GM19328 (cell line): ENCODE data around the gene KICS2.
"Not testable (repeated sequence)": the region's sequence is repeated elsewhere in the genome, so short reads cannot be mapped to it uniquely, and the experiment has no call there.

Source experiments
- ATAC-seq: cut with Tn5 transposase; IDR thresholded peaks from one replicate; pipeline ENCODE4 v1.9.1; 2021; ENCODE audit warnings: mild to moderate bottlenecking, moderate library complexity; ENCODE audit not compliant: unreplicated experiment

Gene KICS2

DNA sequence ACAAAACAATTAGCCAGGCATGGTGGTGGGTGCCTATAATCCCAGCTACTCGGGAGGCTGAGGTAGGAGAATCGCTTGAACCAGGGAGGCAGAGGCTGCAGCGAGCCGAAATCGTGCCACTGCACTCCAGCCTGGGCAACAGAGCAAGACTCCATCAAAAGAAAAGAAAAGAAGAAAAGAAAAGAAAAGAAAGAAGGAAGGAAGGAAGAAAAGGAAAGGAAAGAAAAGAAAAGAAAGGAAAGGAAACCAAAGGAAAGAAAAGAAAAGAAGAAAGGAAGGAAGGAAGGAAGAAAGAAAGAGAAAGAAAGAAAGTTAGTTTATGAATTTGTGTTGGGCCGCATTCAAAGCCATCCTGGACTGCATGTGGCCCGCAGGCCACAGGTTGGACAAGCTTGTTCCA, 4.5 kb downstream of the KICS2 start:
- not testable (repeated sequence) for ATAC-seq

DNA sequence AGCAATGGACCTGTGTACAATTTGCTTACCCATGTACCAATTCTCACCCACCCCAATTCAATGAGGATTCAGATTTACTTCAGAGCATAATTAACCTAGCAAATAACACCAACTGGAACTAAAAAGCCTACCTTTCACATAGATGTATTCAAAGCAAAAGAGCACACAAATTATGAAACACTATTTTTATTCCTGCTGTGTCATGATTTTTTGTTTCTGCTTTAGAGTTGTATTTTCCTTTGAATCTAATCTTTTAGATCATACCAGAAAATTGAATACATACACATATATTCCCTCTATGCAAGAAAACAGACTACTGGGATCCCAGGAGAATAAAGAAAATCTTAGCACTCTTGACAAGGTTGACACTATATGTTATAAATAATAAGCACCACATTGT, 5.9 kb downstream of the KICS2 start:
- no peak for ATAC-seq

DNA sequence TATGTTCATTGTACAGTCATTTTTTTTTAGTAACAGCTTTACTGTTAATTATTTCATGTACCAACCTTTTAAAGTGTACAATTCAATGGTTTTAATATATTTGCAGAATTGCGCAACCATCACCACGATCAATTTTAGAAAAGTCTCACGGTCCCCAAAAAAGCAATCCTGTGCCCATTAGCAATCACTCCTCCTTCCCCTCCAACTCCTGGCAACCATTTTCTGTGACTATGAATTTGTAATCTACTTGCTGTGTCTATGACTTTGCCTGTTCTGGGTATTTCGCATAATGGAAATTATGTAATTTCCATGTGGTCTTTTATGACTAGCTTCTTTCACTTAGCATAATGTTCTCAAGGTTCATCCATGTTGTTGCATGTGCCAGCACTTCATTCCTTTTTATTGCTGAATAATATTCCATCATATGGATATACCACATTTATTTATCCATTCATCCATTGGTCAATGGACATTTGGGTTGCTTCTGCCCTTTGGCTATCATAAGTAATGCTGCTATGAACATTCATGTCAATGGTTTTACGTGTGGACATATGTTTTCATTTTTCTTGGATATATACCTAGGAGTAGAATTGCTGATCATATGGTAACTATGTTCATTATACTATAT, 9.9 kb downstream of the KICS2 start:
- ATAC-seq: no peak

DNA sequence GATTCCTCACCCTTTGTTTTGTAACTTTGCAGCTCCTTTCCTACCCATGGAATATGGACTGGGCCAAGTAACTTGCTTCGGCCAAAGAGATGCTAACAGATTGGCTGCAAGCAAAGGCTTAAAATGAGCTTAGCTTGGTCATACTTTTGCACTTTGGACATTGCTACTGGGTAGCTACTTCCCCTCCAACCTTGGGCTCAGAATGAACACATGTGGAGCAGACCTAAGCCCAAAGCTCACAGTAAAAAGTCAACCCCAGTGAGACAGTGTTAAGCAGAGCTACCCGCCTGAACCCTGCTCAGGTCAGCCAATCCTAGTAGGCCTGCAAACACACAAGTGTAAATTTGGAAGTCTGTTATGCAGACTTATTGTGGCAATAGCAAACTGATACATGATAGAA, 14.6 kb downstream of the KICS2 start:
- ATAC-seq: no peak

DNA sequence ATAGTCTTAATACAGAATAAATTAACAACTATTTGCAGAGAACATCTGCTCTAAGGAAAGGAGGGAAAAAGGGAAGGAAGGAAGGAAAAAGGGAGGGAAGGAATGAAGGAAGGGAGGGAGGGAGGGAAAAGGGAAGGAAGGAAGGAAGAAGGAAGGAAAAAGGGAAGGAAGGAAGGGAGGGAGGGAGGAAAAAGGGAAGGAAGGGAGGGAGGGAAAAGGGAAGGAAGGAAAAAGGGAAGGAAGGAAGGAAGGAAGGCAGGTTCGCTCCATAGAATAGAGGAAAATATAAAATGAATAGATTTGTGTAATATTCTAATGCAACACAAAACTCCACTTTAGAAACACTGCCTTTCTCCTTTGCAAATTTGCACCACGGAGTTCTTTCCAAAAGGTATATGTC, 16.6 kb downstream of the KICS2 start:
- no peak for ATAC-seq

DNA sequence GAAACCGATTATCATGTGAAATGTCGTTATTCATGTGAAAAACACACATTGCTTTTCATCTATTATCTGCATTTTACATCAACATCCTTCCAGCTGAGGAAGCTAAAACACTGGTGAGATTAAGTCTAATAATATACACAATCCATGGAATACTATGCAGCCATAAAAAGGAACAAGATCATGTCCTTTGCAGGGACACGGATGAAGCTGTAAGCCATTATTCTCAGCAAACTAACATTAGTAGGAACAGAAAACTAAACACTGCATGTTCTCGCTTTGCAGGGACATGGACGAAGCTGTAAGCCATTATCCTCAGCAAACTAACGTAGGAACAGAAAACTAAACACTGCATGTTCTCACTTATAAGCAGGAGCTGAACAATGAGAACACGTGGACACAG, 18.3 kb downstream of the KICS2 start:
- no peak for ATAC-seq

DNA sequence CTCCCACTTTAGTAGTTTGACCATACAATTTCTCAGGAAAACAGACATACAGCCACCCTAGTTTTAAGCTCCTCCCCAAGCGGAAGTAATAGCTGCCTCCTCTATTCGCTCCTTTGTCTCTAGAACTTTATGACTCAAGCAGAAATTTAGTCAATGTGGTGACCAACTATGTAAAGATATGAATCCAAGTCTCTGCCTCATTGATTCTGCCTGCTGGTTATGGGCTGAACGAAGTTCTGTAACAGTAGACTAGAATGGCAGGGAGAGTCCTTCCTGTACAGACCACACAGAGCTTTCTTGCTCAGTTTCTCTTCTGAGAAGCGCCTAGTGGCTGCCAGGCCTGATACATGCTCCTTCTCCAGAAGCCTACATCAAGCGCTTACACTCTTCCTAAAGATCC, 19.1 kb downstream of the KICS2 start:
- no peak for ATAC-seq

DNA sequence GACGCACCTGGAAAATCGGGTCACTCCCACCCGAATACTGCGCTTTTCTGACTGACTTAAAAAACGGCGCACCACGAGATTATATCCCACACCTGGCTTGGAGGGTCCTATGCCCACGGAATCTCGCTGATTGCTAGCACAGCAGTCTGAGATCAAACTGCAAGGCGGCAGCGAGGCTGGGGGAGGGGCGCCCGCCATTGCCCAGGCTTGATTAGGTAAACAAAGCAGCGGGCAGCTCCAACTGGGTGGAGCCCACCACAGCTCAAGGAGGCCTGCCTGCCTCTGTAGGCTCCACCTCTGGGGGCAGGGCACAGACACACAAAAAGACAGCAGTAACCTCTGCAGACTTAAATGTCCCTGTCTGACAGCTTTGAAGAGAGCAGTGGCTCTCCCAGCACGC, 26.3 kb downstream of the KICS2 start:
- not testable (repeated sequence) for ATAC-seq

DNA sequence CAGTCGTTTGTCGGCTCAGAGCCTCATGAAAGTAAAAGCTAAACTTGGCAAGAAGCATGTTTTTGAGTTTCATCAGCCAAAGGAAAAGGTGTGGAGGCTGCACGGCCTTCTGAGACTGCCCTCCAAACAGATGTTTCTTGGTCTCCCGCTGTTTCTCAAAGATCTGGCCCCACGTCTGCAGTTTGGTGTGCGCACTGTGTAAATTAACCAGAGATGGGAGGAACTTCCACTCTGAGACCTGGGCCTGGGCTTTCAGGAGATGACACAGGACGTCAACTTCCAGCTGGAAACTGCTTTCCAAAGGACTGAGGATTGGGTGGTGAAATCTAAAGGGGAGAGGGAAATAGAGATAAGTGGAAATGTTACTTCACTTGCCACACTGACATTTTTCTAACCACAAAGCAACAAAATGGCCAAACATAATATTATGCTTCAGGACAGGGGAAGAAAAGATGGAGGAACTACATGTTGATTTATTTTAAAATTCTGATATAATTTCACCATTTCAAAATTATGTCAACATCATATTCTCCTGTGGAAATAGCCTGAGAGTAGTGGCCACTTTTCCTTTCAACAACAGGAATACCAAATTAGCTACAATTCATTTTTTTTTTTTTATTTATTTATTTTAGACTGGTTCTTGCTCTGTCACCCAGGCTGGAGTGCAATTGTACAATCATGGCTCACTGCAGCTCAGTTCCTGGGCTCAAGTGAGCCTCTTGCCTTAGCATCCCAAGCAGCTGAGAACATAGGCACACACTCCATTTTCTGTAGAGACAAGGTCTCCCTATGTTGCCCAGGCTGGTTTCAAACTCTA, 27.6 kb downstream of the KICS2 start:
- no peak for ATAC-seq

DNA sequence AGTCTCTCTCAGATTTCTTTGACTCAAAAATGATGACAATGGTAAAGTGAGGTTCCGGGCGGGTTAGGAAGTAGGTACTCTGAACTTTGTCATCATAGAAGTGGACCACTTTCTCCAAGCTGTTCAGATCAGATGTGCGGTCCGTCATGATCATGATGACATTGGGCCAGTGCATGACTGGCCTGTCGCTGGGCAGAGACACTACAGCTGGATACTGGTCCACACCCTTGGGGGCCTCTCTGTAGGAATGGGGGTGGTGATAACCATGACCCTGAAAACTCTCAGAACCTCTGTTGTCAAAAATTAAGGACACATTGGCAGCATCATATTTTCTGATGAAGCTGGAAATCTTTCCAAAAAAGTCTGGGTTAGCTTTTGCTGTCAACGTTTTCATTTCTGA, 28.2 kb downstream of the KICS2 start:
- no peak for ATAC-seq

DNA sequence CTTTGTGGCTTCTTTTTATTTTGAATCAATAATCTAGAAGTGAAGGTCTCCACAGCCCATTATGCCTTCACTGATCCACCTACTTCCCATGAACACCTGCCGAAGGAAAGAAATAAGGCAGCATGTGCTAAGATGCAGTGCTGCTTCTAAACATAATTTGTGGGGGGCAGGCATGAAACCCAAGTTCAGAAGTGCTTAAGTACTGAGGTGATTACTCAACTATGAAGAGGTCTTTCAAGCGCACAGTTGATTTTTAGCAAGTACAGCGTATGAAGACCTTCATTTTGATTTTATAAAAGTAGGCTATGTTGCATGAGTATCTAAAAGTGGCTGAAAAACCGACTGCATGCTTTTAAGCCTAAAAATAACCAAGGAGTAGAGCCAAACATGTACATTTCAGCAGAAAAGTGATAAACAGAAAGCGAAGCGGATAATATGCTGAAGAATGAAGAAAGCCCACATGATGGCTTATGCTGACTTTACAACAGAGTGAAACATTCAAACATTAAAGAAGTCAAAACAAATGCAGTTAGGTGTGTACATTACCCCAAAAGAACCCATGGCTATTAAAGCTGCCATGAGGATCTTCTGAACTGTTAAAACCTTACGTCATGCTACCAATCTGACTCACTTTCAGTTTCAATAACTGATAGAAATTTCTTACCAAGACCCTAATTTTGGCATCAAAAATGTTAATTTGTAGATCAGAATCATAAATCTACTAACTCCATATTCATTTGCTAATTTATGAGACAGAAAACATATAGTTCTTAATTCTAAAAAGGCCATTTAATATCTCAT, 29.3 kb downstream of the KICS2 start:
- peak; percentile 77 for ATAC-seq

DNA sequence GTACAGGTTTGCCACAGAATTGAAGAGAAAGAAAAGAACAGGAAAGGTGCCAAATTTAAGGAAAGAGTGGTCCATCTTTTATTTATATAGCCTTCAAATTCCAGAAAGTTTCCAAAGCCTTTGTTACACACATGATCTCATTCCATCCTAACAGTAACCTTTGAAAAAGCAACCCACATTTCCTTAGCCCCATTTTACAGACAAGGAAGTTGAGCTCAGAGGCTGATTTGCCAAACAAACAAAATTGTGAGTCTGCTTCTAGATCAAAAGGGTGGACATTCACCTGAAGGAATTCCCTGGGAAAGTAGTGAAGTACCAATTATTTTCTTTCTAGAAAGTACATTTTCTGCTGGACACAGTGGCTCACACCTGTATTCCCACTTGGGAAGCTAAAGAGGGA, 32.0 kb downstream of the KICS2 start:
- ATAC-seq: no peak

DNA sequence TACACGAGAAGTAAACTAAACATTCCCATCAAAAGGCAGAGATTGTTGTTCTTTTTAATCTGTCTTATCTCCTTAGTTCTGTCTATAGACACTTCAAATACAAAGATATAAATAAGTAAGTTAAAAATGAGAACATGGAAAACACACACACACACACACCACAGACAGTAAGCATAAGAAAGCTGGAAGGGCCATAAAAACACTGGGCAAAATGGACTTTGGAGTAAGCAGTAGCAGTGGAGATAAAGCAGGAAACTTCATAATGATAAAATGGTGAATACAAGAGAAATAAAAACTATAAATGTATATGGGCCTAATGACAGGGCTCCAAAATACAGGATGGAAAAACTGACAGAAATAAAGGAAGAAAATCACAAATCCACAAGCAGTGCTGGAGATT, 32.6 kb downstream of the KICS2 start:
- ATAC-seq: no peak

DNA sequence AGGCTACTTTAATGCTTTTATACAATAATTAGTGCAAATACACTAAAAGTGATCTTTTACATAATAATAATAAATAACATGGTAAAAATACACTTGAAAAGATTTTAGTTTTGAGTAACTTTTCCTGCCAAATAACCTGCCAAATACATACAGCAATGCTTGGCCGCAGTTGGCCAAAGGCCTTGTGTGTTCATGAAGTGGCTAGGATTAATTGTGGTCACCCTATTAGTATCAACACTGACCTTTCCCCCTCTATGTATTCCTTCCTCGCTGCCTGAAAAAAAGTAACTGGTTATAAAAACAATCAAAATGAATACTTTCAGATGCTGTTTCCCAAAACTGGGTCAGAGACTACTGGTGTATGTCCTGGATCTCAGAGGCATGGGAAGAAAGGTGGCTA, 34.3 kb downstream of the KICS2 start:
- no peak for ATAC-seq

DNA sequence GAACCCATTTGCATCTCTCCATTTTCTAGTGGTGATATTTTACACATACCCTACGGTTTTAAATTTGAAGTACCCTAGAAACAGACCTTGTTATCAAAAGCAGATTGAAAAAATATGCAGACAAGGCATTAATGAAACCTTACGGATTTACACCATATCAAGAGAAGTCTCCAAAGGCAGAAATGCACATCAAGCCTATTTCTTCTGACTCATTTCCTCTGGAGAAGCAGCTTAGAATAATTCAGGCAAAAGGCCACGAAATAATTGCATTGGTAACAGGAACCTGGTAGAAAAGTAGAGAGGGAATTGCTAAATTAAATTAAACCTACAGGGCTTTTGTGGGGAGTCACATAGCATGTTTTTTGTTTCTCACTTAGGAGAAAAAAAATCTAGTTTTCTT, 34.7 kb downstream of the KICS2 start:
- no peak for ATAC-seq

DNA sequence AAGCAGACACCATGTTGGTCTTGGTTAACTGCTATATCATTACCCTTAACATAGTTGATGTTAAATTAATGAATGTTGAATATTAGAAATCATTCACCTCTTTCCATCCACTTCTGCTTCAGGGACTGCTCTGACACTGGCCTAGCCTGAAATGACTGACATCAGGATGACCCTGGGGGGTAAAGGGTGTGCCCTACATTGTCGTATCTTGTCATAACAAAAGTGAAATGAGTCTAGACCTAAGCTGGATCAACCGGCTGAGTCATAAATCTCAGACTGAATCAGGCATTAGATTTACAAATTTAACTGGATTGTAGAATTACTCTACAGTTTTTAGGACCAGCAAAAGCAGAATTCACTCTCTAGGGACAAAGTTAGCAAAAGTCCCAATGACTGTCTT, 35.3 kb downstream of the KICS2 start:
- peak; percentile 52 for ATAC-seq

DNA sequence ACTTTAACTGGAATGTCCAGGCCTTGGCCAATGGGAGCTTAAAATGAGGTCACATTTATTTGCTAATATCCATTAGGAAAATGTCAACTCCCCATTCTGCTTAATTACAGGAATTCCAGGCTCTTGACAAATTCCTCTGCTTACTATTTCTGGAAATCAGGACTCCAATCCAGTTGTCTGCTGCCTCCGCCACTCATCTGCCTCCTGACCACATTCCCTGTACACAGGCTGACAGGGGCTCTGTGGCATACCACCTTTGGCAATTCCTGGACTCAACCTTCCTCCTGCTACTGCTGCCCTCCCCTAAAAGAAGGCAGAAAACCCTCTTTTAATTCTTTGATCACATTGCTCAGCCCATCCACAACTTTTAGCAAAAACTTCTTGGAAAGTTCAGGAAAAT, 37.9 kb downstream of the KICS2 start:
- no peak for ATAC-seq

DNA sequence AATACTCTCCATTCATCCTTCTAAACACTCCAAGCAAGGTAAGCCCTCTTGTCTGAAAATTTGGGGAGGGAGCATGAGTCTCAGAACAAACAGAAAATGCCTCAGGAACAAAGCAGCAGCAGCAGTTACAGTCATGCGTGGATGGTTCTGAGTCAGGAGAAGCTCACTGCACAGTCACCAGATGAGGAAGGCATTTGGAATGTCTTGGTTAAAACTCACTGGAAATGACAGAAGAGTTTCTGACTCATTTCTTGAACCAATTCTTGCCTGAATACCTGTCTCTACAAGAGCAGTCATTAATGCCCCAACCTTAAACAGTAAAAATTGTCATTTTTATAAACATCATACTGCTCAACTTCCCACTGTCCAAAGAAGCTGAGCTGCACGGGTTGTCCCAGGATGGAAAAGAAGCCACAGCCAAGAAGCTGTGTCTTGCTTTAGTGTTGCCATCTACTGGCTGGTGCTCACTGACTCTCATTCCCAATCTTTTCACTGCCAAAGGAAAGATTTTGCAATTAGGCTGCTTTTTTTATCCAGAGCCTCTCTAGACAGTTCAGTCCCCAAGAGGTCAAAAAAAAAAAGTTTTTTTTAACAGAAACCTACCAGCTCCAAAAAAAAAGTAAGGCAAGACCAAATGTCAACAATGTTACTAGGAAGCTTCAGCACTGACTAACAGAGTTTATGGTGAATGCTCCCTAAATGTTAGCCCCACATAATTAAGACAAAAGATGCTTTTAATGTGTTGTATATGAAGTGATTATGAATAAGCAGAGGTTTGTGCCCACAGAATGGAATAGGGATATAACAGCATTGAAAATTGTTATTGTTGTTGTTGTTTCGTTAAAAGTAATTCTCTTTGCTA, 40.4 kb downstream of the KICS2 start:
- no peak for ATAC-seq

DNA sequence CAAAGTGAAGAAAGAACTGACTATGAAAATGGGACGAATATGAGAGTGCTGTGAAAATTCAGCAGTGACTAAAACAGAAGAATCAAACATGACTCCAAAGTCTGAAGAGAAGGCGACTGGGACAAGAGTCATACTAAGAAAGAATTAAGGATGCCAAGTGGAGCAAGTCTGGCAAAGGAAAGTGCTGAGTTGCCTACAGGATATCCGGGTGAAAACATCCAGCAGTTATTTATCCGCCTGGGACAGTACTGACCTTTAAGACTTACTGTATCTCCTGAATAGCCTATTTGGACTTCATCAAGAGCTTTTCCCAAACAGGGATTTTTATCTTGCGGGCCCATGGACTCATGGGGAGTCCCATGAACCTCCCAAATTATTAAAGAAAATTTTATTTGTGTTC, 41.1 kb downstream of the KICS2 start:
- ATAC-seq: no peak

DNA sequence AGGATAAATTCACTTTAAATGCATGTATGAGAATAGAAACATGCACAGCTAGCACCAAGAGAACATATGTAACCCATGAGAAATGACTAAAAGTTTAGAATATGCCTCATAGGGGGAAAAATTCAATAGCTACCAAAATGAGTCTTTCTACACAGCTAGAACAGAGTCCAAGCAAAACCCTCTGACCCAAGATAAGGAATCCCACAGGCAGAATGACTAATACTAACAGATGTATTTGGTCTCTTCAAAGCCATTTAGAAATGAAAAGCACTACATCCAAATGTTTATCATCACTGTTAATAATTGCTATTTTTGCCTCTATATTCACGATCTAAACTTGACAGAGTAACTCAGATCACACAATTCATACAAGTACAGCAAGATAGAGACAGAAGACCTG, 44.0 kb downstream of the KICS2 start:
- no peak for ATAC-seq

DNA sequence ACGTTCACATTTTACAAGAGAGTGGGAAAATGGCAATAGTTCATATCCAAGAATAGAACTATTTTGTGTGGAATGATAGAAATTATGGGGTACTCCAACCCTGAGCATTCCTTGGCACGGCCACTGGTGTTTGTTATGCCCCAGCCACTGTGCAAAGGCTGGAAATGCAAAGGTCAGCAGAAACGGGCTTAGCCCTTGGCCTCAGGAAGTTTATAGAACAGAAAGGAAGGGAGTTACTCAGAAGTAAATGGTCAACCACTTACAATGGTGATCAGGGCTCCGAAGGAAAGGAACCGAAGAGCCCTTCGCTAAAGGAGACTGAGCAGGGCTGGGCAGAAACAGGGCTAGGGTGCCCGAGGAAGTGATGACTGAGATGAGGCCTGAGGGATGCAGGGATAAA, 45.1 kb downstream of the KICS2 start:
- no peak for ATAC-seq
